Limb (tissue), 2 donors: ENCODE measurements around the gene HHAT.

ENCODE experiments used
- DNase-seq, 2 donors: peaks; one replicate each; pipeline ENCODE4 v3.0.0-alpha.2; 2016; ENCODE audit errors: extremely low spot score in 2 of 2

The HHAT gene

GRCh38 chr1:210437781-210438180 lies 109.1 kb downstream of the HHAT start:
- DNase-seq = no peak

- DNase-seq = peak in 1 of 2 donors; percentile 88
Observed at GRCh38 chr1:210438928-210439841, 110.5 kb downstream of the HHAT start.

- no peak for DNase-seq
Observed at GRCh38 chr1:210440081-210440480, 111.4 kb downstream of the HHAT start.

GRCh38 chr1:210441028-210441427 lies 112.3 kb downstream of the HHAT start:
- DNase-seq = no peak

- DNase-seq = no peak
Observed at GRCh38 chr1:210445485-210445884, 116.8 kb downstream of the HHAT start.

GRCh38 chr1:210445931-210446330 lies 117.2 kb downstream of the HHAT start:
- DNase-seq = no peak

GRCh38 chr1:210446479-210446878 lies 117.8 kb downstream of the HHAT start:
- no peak for DNase-seq

- DNase-seq = no peak
Observed at GRCh38 chr1:210447456-210448057, 118.9 kb downstream of the HHAT start.

GRCh38 chr1:210448297-210448892 lies 119.7 kb downstream of the HHAT start:
- DNase-seq = peak in 1 of 2 donors; percentile 66

- DNase-seq = no peak
Observed at GRCh38 chr1:210455840-210456603, 127.3 kb downstream of the HHAT start.

- DNase-seq = no peak
Observed at GRCh38 chr1:210456731-210457255, 128.1 kb downstream of the HHAT start.

- no peak for DNase-seq
Observed at GRCh38 chr1:210457568-210457967, 128.9 kb downstream of the HHAT start.

GRCh38 chr1:210464519-210465039 lies 135.9 kb downstream of the HHAT start:
- no peak for DNase-seq

- no peak for DNase-seq
Observed at GRCh38 chr1:210465150-210465549, 136.4 kb downstream of the HHAT start.

GRCh38 chr1:210467440-210468043 lies 138.8 kb downstream of the HHAT start:
- no peak for DNase-seq

GRCh38 chr1:210469441-210469840 lies 140.7 kb downstream of the HHAT start:
- DNase-seq = no peak

GRCh38 chr1:210475321-210475720 lies 146.6 kb downstream of the HHAT start:
- DNase-seq = no peak

GRCh38 chr1:210475806-210476205 lies 147.1 kb downstream of the HHAT start:
- DNase-seq = no peak

- DNase-seq = no peak
Observed at GRCh38 chr1:210476730-210477129, 148.0 kb downstream of the HHAT start.

- DNase-seq = no peak
Observed at GRCh38 chr1:210477328-210477924, 148.7 kb downstream of the HHAT start.
